Stimulated activated CD4-positive, alpha-beta T cell treated with anti-CD3 and anti-CD28 coated beads, Interleukin-12 subunit alpha, Interleukin-12 subunit beta, amount 100 ng/mL, for 24 hours (primary cell): ENCODE data around the gene WDR19.
"Not testable (repeated sequence)": the region's sequence is repeated elsewhere in the genome, so short reads cannot be mapped to it uniquely, and the experiment has no call there.

ENCODE experiments used
- DNase-seq, 2 experiments: peaks; one replicate each; pipeline ENCODE4 v3.0.0-alpha.2; 2020; ENCODE audit warnings: low read depth in 2 of 2

The WDR19 gene

GRCh38 chr4:39181905-39182638, at the start of gene WDR19:
Gene WDR19, plus strand, starts transcription at chr4:39182529. Its CDS starts 29 bp downstream, at chr4:39182558.
- peak; percentile 98 for DNase-seq

GRCh38 chr4:39133623-39134022, 48.7 kb upstream of the WDR19 start:
- DNase-seq = no peak

GRCh38 chr4:39134683-39135306, 47.5 kb upstream of the WDR19 start:
- DNase-seq = no peak

GRCh38 chr4:39138227-39138626, 44.1 kb upstream of the WDR19 start:
- DNase-seq = not testable (repeated sequence)

GRCh38 chr4:39146211-39146610, 36.1 kb upstream of the WDR19 start:
- no peak for DNase-seq

- no peak for DNase-seq
These were observed 28.3 kb upstream of the WDR19 start for GRCh38 chr4:39154009-39154408.

- no peak for DNase-seq
These were observed 24.8 kb upstream of the WDR19 start for GRCh38 chr4:39157520-39157919.

GRCh38 chr4:39166177-39166576, 16.2 kb upstream of the WDR19 start:
- no peak for DNase-seq

GRCh38 chr4:39166669-39167068, 15.7 kb upstream of the WDR19 start:
- no peak for DNase-seq

GRCh38 chr4:39169426-39169825, 12.9 kb upstream of the WDR19 start:
- no peak for DNase-seq

GRCh38 chr4:39170301-39170700, 12.0 kb upstream of the WDR19 start:
- DNase-seq = no peak

GRCh38 chr4:39178706-39179105, 3.6 kb upstream of the WDR19 start:
- no peak for DNase-seq

- DNase-seq = no peak
These were observed 2.6 kb upstream of the WDR19 start for GRCh38 chr4:39179681-39180080.

GRCh38 chr4:39180629-39181028, 1.7 kb upstream of the WDR19 start:
- DNase-seq = not testable (repeated sequence)

- no peak for DNase-seq
These were observed 817 bp upstream of the WDR19 start for GRCh38 chr4:39181520-39181904.

- no peak for DNase-seq
These were observed 19.6 kb downstream of the WDR19 start for GRCh38 chr4:39201963-39202362.

- DNase-seq = no peak
These were observed 22.2 kb downstream of the WDR19 start for GRCh38 chr4:39204543-39204942.

GRCh38 chr4:39205000-39205399, 22.7 kb downstream of the WDR19 start:
- DNase-seq = no peak

- DNase-seq = no peak
These were observed 23.1 kb downstream of the WDR19 start for GRCh38 chr4:39205476-39205875.

GRCh38 chr4:39227906-39228305, 45.6 kb downstream of the WDR19 start:
- DNase-seq = no peak

- DNase-seq = no peak
These were observed 46.0 kb downstream of the WDR19 start for GRCh38 chr4:39228377-39228776.

- no peak for DNase-seq
These were observed 48.1 kb downstream of the WDR19 start for GRCh38 chr4:39230462-39230861.

GRCh38 chr4:39231660-39232059, 49.3 kb downstream of the WDR19 start:
- DNase-seq = no peak

GRCh38 chr4:39232100-39232499, 49.8 kb downstream of the WDR19 start:
- no peak for DNase-seq
